IMR-90 (cell line): ENCODE results near the gene SSR4. TPM values are rescaled to one million over a fixed set of nuclear protein-coding genes. Genes with fewer than 3 reads are reported as not detected.

ENCODE experiments used
- ATAC-seq: fragments of 200-7000 bp; cut with Tn5 transposase; 2 replicates; pipeline ENCODE4 v1.9.1; 2020; ENCODE audit warnings: low read depth, mild to moderate bottlenecking, moderate library complexity
- BruUV-seq: library from RNA; stranded (reverse); fragments of 400-500 nt; replicated peaks from 2 replicates; lab custom pipeline; 2021; lab: Mats Ljungman, UMichigan
- CTCF ChIA-PET: fragments of 300-600 bp; formaldehyde crosslinking; extraction: SDS; loops from one replicate; lab custom pipeline; 2021; ENCODE audit warnings: antibody characterized with exemption; lab: Yijun Ruan, JAX
- POLR2A ChIA-PET: fragments of 300-600 bp; sonication (Branson Sonifier 250); formaldehyde crosslinking; loops from one replicate; lab custom pipeline; 2022; ENCODE audit warnings: antibody characterized with exemption; ENCODE audit not compliant: unreplicated experiment; lab: Charles Lee
- DNase-seq: peaks from one replicate; pipeline ENCODE4 v3.0.0; 2013
- H2AFZ ChIP-seq: replicated peaks from 2 replicates; pipeline ENCODE3; 2013; ENCODE audit warnings: low read length, mild to moderate bottlenecking; ENCODE audit not compliant: poor library complexity
- H2AK5ac ChIP-seq: 2 replicates; pipeline ENCODE4 v1.6.1; 2013; ENCODE audit warnings: low read depth, low read length, inconsistent platforms
- H2AK9ac ChIP-seq: replicated peaks from 2 replicates; pipeline ENCODE3; 2013; ENCODE audit warnings: mild to moderate bottlenecking, low read depth, low read length, moderate library complexity; ENCODE audit not compliant: poor library complexity
- H2BK120ac ChIP-seq: 2 replicates; pipeline ENCODE4 v1.6.1; 2013; ENCODE audit warnings: low read depth, low read length, inconsistent platforms
- H2BK15ac ChIP-seq: 3 replicates; pipeline ENCODE4 v1.6.1; 2013; ENCODE audit warnings: low read depth, low read length, inconsistent platforms
- H2BK20ac ChIP-seq: 2 replicates; pipeline ENCODE4 v1.6.1; 2013; ENCODE audit warnings: low read depth, mild to moderate bottlenecking, inconsistent platforms, low read length, moderate library complexity
- H2BK5ac ChIP-seq: 2 replicates; pipeline ENCODE4 v1.6.1; 2013; ENCODE audit warnings: mild to moderate bottlenecking, low read depth, low read length, inconsistent platforms; ENCODE audit not compliant: poor library complexity, severe bottlenecking
- H3K14ac ChIP-seq: replicated peaks from 2 replicates; pipeline ENCODE4 v1.6.1; 2013; ENCODE audit warnings: low read depth, low read length, inconsistent platforms
- H3K18ac ChIP-seq: 2 replicates; pipeline ENCODE4 v1.6.1; 2013; ENCODE audit warnings: low read depth, low read length, control low read depth
- H3K23ac ChIP-seq: 2 replicates; pipeline ENCODE4 v1.6.1; 2013; ENCODE audit warnings: low read depth, low read length, inconsistent platforms
- H3K27ac ChIP-seq: 2 replicates; pipeline ENCODE4 v1.5.1; 2013; ENCODE audit warnings: mild to moderate bottlenecking, control low read depth, low read length; ENCODE audit not compliant: insufficient read depth
- H3K27me3 ChIP-seq: 2 replicates; pipeline ENCODE4 v1.6.1; 2013; ENCODE audit warnings: low read length; ENCODE audit not compliant: control insufficient read depth, insufficient read depth
- H3K36me3 ChIP-seq: 2 replicates; pipeline ENCODE4 v1.6.1; 2013; ENCODE audit warnings: low read length, mixed read lengths; ENCODE audit not compliant: control insufficient read depth, insufficient read depth
- H3K4ac ChIP-seq: 2 replicates; pipeline ENCODE4 v1.6.1; 2013; ENCODE audit warnings: low read depth, low read length, inconsistent platforms
- H3K4me1 ChIP-seq: 2 replicates; pipeline ENCODE4 v1.6.1; 2013; ENCODE audit warnings: low read length, mixed read lengths; ENCODE audit not compliant: control insufficient read depth, insufficient read depth
- H3K4me2 ChIP-seq: 2 replicates; pipeline ENCODE4 v1.6.1; 2013; ENCODE audit warnings: low read depth, mild to moderate bottlenecking, control low read depth, low read length, moderate library complexity
- H3K4me3 ChIP-seq: 2 replicates; pipeline ENCODE4 v1.5.1; 2013; ENCODE audit warnings: low read depth, mild to moderate bottlenecking, control low read depth, low read length, moderate library complexity; ENCODE audit not compliant: insufficient read depth
- H3K56ac ChIP-seq: 2 replicates; pipeline ENCODE4 v1.6.1; 2013; ENCODE audit warnings: low read length, inconsistent platforms; ENCODE audit not compliant: insufficient read depth; ENCODE audit errors: extremely low read depth
- H3K79me1 ChIP-seq, 2 experiments: 2 replicates each; pipeline ENCODE4 v1.6.1; 2013; ENCODE audit warnings: low read length in 2 of 2, inconsistent platforms in 1 of 2, low read depth in 1 of 2
- H3K9ac ChIP-seq: 2 replicates; pipeline ENCODE4 v1.6.1; 2013; ENCODE audit warnings: low read depth, low read length, control low read depth
- H3K9me1 ChIP-seq: 2 replicates; pipeline ENCODE4 v1.6.1; 2013; ENCODE audit warnings: low read length, inconsistent platforms; ENCODE audit not compliant: insufficient read depth
- H3K9me3 ChIP-seq: 2 replicates; pipeline ENCODE4 v1.6.1; 2013; ENCODE audit warnings: low read length; ENCODE audit not compliant: control insufficient read depth, insufficient read depth
- H4K20me1 ChIP-seq: 2 replicates; pipeline ENCODE4 v1.6.1; 2013; ENCODE audit warnings: low read length, inconsistent platforms; ENCODE audit not compliant: insufficient read depth
- H4K5ac ChIP-seq: 2 replicates; pipeline ENCODE4 v1.6.1; 2013; ENCODE audit warnings: mild to moderate bottlenecking, low read depth, low read length, control low read depth
- H4K8ac ChIP-seq, 2 experiments: 2 replicates each; pipeline ENCODE4 v1.6.1; 2013; ENCODE audit warnings: low read depth in 2 of 2, low read length in 2 of 2, control low read depth in 1 of 2, inconsistent platforms in 1 of 2
- H4K91ac ChIP-seq: 2 replicates; pipeline ENCODE4 v1.6.1; 2013; ENCODE audit warnings: low read depth, low read length, inconsistent platforms; ENCODE audit not compliant: insufficient read depth
- ELK1 ChIP-seq: fragments of 150-350 bp; IDR thresholded peaks from 2 replicates; pipeline ENCODE4 v1.6.1; 2016; ENCODE audit warnings: low read depth, mild to moderate bottlenecking, low read length, moderate library complexity, borderline replicate concordance
- FOS ChIP-seq: fragments of 150-350 bp; IDR thresholded peaks from 2 replicates; pipeline ENCODE4 v1.6.1; 2016; ENCODE audit warnings: low read depth, low read length
- MAZ ChIP-seq: IDR thresholded peaks from 2 replicates; pipeline ENCODE4 v1.6.1; 2012; ENCODE audit warnings: low read depth, mild to moderate bottlenecking, low read length, improper control_type of control experiment, moderate library complexity, borderline replicate concordance
- MXI1 ChIP-seq: IDR thresholded peaks from 2 replicates; pipeline ENCODE4 v1.6.1; 2012; ENCODE audit warnings: low read depth, mild to moderate bottlenecking, low read length, moderate library complexity, borderline replicate concordance
- POLR2A ChIP-seq: IDR thresholded peaks from 2 replicates; pipeline ENCODE4 v1.6.1; 2012; ENCODE audit warnings: mild to moderate bottlenecking, low read depth, low read length
- SMC3 ChIP-seq: fragments of 150-350 bp; IDR thresholded peaks from 2 replicates; pipeline ENCODE4 v1.6.1; 2016; ENCODE audit warnings: low read depth, mild to moderate bottlenecking, antibody characterized with exemption, low read length, moderate library complexity
- WGBS, 2 experiments: methylation state at CpG; one replicate each; pipeline versions ENCODE4 v1.1.5 to v1.1.7; 2013; ENCODE audit warnings: missing lambda C conversion rate in 2 of 2; ENCODE audit not compliant: insufficient read length in 1 of 2; ENCODE audit errors: extremely low coverage in 2 of 2; 5-methylcytosine and 5-hydroxymethylcytosine counted together
- dilution Hi-C: fragments of 300-500 bp; cut with HindIII; formaldehyde crosslinking; loops from one replicate; pipeline ENCODE4 v1.14.3; 2018; ENCODE audit warnings: low sequenced_read_pairs; ENCODE audit not compliant: unreplicated experiment
- in situ Hi-C: fragments of 300-500 bp; cut with MboI; formaldehyde crosslinking; loops from 3 replicates; pipeline ENCODE4 v1.14.3; 2019; ENCODE audit warnings: low sequenced_read_pairs, inconsistent platforms, mixed read lengths
- intact Hi-C: fragments of 100-400 bp; cut with micrococcal nuclease; formaldehyde crosslinking; loops from 2 replicates; pipeline ENCODE4 v1.10.0; 2022
- polyA plus RNA-seq, 3 experiments: library from polyadenylated mRNA; depleted of rRNA; stranded (reverse); fragments of >200 nt; gene quantifications; 2 replicates each; pipeline ENCODE4 v1.2.3, GENCODE V29; 2012; ENCODE audit warnings: low replicate concordance in 1 of 3
- total RNA-seq: library from RNA; depleted of rRNA; stranded (reverse); fragments of >200 nt; gene quantifications from 2 replicates; pipeline ENCODE4 v1.2.3, GENCODE V29; 2012

Gene SSR4
- total and polyA plus RNA-seq, 2 of the 4 experiments (the other 2 are of a cell fraction) = 141 to 480 TPM

GRCh38 chrX:153829549-153829798 lies 35.0 kb downstream of the SSR4 start:
- dilution Hi-C loops = no loop called here
- ATAC-seq = no peak
- H3K4me3 ChIP-seq = no peak overlapping the region

More at GRCh38 chrX:153829549-153829798, 35.0 kb downstream of the SSR4 start:
- no peak overlapping the region for H4K91ac ChIP-seq
- ChIA-PET POLR2A (no interaction called here), CTCF (no interaction called here)
- H3K56ac ChIP-seq = no peak overlapping the region
- WGBS, 2 experiments = 21% methylated on average over 13 of the region's 27 CpGs; no CpG with 5 or more reads in 1 of the 2 experiments
- no peak overlapping the region for H2BK20ac ChIP-seq
- no peak overlapping the region for H4K5ac ChIP-seq
- H3K9me3 ChIP-seq = peaks cover 18% of the 10 kb centered on the region; the same call in 1 of the 2 replicates
- H2AK5ac ChIP-seq = no peak overlapping the region
- no peaks in the 10 kb centered on the region for H3K4me1 ChIP-seq
- no peak overlapping the region for H3K23ac ChIP-seq
- no peak overlapping the region for H2AK9ac ChIP-seq
- no peak for TF ChIP-seq MXI1
- TF ChIP-seq ELK1 = no peak
- no peak for TF ChIP-seq MAZ
- TF ChIP-seq FOS = no peak
- TF ChIP-seq POLR2A = no peak
- no peak for TF ChIP-seq SMC3
- no peaks in the 10 kb centered on the region for H3K9me1 ChIP-seq
- intact Hi-C loops = loop anchor here (2.0 kb wide), 1 partner anchor 71 kb away; no protein-coding TSS in a partner anchor
- no peak overlapping the region for H2BK15ac ChIP-seq
- H3K14ac ChIP-seq = no peak overlapping the region
- H3K4ac ChIP-seq = no peak overlapping the region
- H2BK120ac ChIP-seq = no peak overlapping the region
- H3K27ac ChIP-seq = no peak overlapping the region
- BruUV-seq = no TSS peak
- H3K36me3 ChIP-seq = no peaks in the 10 kb centered on the region
- H4K20me1 ChIP-seq = no peaks in the 10 kb centered on the region; the same call in 1 of the 2 replicates
- no peak overlapping the region for H2BK5ac ChIP-seq
- in situ Hi-C loops = no loop called here
- H3K4me2 ChIP-seq = no peak overlapping the region
- peaks cover 53% of the 10 kb centered on the region for H3K27me3 ChIP-seq
- no peak for DNase-seq
- H4K8ac ChIP-seq = no peak overlapping the region
- no peak overlapping the region for H3K18ac ChIP-seq
- no peak overlapping the region for H3K9ac ChIP-seq
- H3K79me1 ChIP-seq = no peaks in the 10 kb centered on the region
- H2AFZ ChIP-seq = no peak overlapping the region
